PC-3 (cell line): ENCODE data around the gene AFG3L2.
A peak's percentile ranks its signal among the peaks of the same experiment; 100 is the strongest.

Source experiments
- EZH2 ChIP-seq: fragments of 300-600 bp; sonication (generic); IDR thresholded peaks from one replicate; pipeline ENCODE4 v1.6.1; 2017; ENCODE audit warnings: antibody characterized with exemption, mild to moderate bottlenecking, low read length; ENCODE audit not compliant: unreplicated experiment
- EZH2phosphoT487 ChIP-seq: fragments of 300-600 bp; sonication (generic); IDR thresholded peaks from 2 replicates; pipeline ENCODE4 v1.6.1; 2018; ENCODE audit warnings: mild to moderate bottlenecking, antibody characterized with exemption, low read length, borderline replicate concordance
- TF ChIP-seq, protein P1 (sequence below): fragments of 300-600 bp; sonication (generic); conservative IDR thresholded peaks from 2 replicates; pipeline ENCODE4 v1.5.1; 2017; ENCODE audit warnings: antibody characterized with exemption, low read depth, mild to moderate bottlenecking, low read length

- TF ChIP-seq EZH2 (no peak), EZH2phosphoT487 (no peak)
- TF ChIP-seq, protein P1, sequence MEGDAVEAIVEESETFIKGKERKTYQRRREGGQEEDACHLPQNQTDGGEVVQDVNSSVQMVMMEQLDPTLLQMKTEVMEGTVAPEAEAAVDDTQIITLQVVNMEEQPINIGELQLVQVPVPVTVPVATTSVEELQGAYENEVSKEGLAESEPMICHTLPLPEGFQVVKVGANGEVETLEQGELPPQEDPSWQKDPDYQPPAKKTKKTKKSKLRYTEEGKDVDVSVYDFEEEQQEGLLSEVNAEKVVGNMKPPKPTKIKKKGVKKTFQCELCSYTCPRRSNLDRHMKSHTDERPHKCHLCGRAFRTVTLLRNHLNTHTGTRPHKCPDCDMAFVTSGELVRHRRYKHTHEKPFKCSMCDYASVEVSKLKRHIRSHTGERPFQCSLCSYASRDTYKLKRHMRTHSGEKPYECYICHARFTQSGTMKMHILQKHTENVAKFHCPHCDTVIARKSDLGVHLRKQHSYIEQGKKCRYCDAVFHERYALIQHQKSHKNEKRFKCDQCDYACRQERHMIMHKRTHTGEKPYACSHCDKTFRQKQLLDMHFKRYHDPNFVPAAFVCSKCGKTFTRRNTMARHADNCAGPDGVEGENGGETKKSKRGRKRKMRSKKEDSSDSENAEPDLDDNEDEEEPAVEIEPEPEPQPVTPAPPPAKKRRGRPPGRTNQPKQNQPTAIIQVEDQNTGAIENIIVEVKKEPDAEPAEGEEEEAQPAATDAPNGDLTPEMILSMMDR: peak; percentile 39; the same call in 1 of the 2 replicates
Observed at GRCh38 chr18:12328179-12328823, 48.7 kb downstream of the AFG3L2 start.
